ENCODE results near the gene WDR86.

- no peak for TF ChIP-seq POLR2A (IDR thresholded peaks at IDR 0.05)
- TF ChIP-seq CTCF (IDR thresholded peaks at IDR 0.05): no peak
Measured at GRCh38 chr7:151436446-151437158, 26.8 kb upstream of the WDR86 start.
